GM18858 (cell line): ENCODE results near the gene ACO2.
A peak's percentile ranks its signal among the peaks of the same experiment; 100 is the strongest.
"Not testable (repeated sequence)": the region's sequence is repeated elsewhere in the genome, so short reads cannot be mapped to it uniquely, and the experiment has no call there.

ENCODE experiments used
- ATAC-seq: cut with Tn5 transposase; IDR thresholded peaks from one replicate; pipeline ENCODE4 v1.9.1; 2021; ENCODE audit not compliant: unreplicated experiment

The ACO2 gene

DNA sequence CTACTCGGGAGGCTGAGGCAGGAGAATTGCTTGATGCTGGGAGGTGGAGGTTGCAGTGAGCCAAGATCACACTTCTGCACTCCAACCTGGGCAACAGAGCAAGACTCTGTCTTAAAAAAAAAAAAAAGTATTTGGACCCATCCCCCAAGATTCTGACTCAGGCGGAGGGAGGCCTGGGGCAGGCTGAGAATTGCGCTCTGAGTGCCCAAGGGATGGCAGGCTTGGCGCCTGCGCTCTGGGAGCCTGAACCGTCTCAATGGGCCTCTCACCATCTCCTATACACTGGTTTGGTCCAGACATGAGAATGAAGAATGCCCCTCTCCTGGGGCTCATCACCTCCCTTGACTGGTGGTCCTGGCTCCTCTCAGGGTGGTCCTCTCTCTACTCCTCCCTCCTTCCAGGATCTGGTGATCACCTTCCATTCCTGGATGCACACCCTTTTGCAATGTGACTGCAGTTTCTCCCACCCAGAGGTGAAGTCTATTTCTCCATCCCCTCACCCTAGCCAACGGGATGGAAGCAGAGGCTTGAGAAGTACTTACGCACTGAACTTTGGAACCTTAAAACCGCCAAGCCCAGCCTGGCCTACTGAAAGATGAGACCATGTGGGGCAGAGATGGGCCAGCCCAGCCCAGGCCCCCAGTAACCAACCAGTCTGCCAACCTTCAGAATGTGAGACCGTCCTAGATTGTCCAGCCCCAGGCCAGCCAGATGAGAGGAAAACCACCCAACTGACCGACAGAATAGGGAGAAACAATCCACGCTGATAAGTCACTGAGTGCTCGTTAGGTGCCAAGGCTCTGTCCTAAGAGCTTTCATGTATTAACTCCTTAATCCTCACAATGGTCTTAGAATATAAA is 70.5 kb downstream of the ACO2 start:
- ATAC-seq, result no peak

DNA sequence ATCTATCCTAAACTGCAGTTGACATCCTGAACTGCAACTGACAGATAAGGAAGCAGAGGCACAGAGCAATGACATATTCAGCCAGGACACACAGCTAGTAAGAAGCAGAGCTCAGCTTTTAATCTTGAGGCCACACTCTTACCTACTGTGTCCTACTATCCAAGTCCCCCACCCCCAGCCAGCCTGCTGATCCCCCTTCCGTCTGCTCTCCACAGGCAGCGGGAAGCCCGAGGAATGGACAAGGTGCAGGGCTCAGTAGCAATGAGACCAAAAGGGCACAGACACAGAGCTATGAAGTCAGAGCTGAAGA is 71.0 kb downstream of the ACO2 start:
- no peak for ATAC-seq

DNA sequence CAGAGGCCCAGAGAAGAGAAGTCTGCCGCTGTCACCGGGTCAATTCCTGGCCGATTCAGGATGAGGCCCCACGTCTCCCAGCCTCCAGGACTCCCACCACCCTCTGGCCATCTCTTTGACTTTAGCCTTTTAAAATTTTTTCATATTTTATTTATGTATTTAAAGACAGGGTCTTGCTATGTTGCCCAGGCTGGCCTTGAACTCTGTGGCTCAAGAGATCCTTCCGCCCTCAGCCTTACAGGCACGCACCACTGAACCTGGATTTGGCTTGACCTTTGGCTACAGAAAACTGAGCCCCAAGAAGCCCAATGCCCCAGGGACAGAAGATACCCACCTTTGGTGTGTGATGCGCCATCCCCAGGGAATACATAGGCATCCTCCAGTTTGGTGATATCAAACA is 71.4 kb downstream of the ACO2 start:
- no peak for ATAC-seq

DNA sequence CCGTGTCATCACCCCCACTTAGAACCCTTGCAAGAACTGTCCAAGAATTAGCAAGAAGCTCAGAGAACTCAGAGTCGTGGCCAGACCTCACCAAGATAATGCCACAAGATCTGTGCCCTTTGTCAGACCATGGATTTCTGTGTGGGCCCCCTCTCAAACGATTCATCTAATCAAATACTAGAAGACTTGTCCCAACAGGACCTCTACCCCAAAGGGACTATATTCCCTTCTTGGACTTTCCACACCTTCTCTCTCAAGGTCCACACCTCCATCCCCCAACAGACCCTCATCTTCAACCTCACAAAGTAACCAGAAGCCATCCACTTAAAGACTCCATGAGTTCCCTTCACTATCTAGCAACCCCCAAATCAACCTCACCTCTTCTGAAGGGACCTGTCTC is 72.6 kb downstream of the ACO2 start:
- no peak for ATAC-seq

DNA sequence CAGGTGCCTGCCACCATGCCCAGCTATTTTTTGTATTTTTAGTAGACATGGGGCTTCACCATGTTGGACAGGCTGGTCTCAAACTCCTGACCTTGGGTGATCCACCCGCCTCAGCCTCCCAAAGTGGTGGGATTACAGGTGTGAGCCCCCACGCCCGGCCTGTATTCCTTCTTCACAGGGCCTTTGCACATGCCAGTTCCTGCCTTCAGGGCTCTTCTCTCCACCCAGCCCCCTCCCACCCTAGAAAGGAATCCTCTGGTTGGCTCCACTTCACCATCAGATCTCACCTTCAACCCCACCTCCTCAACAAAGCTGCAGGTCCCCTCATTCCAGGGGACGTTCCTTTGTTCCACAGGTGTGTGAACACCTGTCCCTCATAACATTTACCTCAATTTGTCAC is 73.3 kb downstream of the ACO2 start:
- no peak for ATAC-seq

DNA sequence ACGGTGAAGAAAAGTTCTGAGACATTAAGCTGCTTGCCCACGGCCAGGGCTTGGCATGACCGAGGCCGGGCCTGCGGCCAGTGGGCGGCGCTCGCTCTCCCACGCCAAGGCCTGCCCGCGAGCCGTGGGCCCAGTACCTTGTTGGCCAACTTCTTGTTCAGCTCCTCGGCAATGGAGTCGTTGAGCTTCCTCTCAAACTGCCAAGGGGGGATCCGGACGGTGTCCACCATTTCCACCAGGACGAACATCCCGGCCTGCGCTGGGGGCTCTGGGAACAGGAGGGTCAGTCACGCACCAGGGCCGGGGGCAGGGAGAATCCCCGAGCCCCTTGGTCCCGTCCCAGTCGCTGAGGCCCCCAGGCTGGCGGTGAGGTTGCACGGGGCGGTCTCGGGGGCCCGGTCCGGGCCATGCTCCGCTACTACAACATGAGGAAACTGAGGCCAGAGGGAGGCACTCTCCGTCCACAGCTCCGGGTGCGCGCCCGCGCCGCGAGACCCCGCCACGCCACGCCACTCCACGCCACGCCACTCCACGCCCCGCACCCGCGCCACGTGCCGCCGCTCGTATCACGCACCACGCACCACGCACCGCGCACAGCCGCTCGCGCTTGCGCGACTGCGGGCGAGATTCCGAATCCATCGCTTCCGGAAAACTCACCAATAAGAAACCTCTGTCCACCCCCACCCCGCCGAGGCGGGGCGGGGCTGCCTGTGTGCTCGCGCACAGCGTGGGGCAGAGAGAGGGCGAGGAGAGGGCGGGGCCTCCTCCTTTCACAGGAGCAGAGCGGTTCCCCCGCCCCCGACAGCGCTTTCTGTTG is 75.1 kb downstream of the ACO2 start, which contains the start of gene POLR3H:
Gene POLR3H, minus strand, starts transcription at position 617 of the 817 bp plus-strand sequence. Its CDS starts 369 bp downstream, at position 248.
- ATAC-seq, result peak; percentile 83

DNA sequence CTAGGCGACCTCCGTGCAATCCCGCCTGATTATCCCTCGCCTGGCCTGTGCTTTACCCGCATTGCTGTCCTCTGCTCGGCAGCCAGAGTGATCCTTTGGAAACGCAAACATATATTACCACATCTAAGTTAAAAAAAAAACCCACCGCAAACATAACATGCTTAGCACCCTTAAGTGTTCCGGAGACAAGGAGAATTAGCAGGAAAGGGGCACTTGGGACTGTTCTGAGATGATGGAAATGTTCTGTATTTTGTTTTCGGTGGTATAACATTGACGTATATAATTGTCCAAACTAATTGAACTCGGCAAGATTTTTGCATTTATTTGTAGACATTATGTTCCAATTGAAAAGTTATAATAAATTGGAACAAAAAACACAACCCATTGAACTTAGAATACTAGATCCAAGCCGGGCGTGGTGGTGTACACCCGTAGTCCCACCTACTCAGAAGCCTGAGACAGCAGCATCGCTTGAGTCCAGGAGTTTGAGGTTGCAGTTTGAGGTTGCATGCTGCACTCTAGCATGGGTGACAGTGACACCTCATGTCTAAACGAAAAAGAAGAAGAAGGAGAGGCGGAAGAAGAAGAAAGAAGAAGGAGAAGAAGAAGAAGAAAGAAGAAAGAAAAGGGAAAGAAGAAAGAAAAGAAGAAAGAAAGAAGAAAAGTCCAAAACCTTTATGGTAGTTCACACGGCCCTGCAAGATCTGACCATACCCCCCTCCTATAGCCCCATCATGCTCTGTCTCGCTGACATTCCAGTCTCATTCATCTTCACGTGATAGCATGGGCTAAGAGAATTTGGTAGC is 76.0 kb downstream of the ACO2 start:
- no peak for ATAC-seq

DNA sequence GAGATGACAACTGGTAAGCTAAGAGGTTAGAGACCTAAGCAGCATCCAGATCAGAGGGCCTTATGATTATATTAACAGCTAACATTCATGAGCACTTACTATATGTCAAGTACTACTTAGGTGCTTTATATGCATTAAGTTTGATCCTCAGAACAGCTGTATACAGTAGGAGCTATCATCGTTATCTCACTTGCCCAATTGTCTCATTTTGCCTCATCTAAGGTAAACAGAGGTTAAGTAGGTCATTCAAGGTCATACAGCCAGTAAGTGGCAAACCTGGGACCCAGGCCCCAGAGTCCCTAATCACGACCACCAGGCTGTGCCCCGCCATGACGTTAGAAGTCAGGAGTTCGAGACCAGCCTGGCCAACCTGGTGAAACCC is 79.9 kb downstream of the ACO2 start:
- ATAC-seq, result no peak

DNA sequence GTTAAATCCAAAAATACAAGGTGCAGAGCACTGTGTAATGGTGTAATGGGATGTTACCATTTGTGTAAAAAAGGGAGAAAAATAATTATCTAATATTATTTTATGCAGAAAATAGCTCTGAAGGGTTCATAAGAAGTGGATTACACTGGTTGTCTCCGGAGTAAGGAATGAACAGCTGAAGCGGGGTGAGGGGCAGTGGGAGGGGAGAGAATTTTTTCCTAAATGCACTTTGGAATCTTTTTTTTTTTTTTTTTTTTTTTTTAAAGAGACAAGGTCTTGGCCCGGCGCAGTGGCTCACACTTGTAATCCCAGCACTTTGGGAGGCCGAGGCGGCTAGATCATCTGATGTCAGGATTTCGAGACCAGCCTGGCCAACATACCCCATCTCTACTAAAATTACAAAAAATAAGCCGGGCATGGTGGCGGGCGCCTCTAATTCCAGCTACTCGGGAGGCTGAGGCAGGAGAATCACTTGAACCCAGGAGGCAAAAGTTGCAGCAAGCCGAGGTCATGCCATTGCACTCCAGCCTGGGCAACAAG is 82.1 kb downstream of the ACO2 start:
- ATAC-seq, result no peak

DNA sequence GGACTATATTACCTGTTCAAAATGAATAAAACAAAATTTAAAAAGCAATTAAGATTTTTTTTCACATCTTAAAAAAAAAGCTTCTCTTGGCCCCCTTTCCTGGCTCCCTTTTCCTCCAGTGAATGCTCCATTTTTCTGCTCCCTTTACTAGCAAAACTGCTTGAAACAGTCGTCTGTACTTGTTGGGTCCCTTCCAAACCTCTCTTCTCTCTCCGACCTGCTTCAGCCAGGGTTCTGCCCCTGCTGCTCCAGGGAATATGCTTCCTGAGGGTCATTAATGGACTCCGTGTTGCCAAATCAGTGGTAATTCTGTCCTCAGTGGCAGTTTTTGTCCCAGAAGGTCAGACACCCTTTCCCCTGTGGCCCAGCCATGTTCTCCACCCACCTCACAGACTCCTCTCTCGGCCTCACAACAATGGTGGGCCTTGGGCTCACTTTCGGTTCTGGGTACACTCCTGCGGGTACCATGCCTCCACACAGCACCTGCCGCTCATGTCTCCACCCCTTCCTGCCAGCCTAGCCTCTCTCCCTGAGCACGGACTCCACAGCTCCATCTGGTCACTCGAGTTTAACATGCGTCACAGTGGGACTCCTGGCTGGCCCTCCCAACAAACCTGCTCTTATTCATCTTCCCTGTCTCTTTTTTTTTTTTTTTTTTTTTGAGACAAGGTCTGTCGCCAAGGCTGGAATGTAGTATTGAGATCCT is 83.1 kb downstream of the ACO2 start:
- no peak for ATAC-seq

DNA sequence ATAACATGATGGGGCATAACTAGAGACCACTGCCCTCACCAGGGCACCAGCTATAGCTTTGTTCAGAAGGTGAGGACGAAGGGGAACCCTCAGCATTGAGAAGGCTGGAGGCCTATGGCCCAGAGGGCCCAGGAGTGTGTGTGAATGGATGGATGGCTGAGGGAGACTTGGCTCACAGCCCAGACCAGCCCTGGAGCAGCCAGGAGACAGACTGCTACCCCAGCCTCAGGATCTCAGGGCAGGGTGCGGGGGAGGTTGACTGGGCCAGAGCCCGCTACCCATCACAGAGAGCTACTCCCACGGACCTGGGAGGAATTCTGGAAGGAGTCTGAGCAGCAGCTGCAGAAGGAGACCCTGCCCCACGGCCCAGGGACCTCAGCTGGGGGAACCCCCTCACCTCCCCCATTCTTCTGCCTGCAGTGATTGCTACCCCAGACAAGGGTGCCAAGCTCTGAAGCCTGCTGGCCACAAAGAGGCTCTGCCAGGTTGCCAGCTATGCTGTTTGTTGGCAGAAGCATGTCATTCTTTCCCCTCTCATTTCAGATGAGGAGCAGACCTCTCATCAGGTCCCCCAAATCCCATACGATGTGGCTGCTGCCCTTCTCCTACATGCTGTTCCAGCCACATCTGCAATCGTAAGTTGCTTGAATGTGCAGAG is 86.5 kb downstream of the ACO2 start:
- no peak for ATAC-seq

DNA sequence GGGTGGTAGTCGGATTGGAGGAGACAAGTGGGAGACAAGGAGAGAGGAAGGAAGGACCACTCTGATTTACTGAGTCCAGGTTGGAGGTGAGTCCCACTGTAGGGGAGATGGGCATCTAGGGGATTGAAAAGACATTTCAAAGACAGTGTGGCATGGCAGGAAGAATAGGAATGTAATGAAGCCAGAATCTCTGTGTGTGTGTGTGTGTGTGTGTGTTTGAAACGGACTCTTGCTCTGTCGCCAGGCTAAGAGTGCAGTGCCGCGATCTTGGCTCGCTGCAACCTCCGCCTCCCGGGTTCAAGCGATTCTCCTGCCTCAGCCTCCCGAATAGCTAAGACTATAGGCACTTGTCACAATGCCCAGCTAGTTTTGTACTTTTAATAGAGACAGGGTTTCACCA is 87.6 kb downstream of the ACO2 start:
- ATAC-seq, result no peak

DNA sequence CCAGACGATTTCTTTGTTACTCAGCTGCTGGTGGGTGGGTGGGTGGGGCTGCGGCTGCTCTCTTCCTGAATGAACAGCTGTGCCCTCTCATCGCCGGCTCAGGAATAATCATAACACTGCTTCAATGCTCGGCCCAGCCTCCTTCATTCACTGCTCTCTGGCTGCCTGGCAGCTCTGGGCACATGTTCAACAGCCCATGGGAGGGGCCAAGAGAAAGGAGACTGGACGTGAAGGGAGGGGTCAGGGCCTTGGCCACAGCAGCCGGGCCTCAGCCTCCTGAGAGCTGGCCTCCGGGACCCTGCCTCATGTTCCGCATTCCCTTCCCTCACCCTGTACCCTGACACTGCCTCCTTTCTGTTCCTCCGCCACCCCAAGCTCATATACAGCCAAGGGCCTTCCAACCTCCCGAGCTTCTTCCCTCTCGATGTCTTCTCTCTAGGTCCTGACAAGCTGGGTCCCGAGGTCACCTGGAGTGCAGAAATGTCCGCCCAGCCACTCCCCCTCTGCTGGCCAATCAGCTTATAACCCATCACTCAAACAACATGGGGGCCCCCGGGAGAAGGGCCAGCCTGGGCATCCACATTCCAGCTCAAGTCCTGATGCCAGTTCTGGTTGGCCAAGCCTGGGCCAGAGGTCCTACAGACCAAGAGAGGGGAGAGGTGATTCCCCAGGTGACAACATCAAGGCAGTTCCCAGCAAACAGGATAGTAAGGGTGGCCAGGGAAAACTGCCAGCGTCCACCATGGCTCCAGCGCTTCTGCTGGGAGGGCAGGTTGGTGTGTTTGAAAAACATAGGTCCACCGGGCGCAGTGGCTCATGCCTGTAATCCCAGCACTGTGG is 88.7 kb downstream of the ACO2 start:
- no peak for ATAC-seq

DNA sequence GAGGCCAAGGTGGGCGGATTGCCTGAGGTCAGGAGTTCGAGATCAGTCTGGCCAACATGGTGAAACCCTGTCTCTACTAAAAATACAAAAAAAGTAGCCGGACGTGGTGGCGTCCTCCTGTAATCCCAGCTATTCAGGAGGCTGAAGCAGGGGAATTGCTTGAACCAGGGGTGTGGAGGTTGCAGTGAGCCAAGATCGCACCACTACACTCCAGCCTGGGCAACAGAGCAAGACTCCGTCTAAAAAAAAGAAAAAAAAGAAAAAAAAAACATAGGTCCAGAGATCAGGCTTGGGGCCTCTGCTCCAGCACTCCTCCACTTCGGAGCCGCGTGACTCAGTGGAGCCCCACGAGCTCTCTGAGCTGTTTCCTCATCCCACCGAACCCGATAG is 89.3 kb downstream of the ACO2 start:
- ATAC-seq, result not testable (repeated sequence)

DNA sequence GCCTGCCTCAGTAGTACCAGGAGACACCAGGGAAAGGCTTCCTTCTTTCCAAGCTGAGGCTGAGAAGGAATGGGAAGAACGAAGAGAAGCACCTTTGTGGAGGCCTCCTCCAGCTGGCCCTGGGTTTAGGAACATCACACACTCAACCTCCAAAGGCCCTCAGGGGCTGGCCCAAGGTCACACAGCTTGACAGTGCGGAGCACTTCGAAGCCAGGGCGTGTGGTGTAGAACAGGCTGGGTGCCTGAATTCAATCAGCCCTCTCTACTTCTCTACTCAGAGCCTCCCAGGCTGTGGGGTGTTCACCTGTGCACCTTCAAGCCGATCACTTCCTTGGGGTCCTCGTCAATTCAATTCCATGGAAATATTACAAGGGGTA is 91.2 kb downstream of the ACO2 start:
- no peak for ATAC-seq

DNA sequence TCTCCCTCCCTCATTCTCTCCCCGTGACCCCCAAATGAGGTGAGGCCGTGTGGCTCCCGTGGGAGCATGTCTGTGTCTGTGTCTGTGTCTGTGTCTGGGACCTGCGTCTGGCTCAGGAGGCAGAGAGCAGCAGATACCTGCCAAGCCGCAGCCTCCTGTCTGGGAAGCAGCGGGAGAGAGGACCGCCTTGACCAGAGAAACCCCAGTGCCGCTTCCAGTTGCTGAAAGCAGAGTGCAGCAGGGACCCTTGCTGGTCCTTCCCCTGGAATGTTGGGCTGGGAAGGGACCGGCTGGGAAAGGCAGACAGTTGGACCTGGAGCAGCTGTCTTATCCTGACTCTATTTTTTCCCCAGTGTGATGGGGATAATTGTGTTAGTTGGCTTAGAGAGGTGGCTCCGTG is 92.4 kb downstream of the ACO2 start:
- no peak for ATAC-seq

DNA sequence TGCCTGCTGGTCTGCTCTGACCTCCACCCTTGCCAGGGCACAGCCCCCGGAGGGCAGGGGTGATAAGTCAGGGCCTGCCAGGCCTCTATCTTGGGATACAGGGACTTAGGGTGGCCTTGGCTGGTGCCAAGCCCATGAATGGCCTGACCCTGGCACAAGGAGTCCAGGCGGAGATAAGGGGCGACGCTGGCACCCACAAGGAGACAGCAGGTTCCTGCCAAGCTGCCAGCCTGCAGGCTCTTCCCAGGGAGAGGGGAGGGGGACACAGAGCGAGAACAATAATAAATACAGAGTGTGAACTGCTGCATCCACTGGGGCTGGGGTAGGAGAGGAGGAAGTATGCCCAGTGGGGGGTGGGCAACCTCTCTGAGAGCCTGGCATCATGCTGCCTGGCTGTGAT is 92.9 kb downstream of the ACO2 start:
- no peak for ATAC-seq

DNA sequence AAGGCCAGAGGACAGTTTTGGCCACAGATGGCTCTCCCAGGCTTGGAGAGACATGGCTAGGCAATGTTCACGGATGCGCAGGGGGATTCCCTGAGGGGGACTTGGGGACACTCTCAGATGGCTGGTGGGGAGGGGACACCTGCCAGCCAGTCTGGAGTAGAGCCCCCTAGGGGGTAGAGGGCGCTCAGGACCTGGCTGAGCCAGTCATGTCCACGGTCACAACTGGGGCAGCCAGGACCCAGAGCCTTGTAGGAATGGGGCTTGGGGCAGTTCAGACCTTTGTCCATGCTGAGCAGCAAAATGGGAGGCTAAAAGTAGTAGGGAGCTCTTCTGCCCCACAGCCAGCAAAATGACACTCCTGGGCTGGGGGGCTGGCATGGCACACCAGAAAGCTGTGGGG is 93.5 kb downstream of the ACO2 start:
- ATAC-seq, result no peak

DNA sequence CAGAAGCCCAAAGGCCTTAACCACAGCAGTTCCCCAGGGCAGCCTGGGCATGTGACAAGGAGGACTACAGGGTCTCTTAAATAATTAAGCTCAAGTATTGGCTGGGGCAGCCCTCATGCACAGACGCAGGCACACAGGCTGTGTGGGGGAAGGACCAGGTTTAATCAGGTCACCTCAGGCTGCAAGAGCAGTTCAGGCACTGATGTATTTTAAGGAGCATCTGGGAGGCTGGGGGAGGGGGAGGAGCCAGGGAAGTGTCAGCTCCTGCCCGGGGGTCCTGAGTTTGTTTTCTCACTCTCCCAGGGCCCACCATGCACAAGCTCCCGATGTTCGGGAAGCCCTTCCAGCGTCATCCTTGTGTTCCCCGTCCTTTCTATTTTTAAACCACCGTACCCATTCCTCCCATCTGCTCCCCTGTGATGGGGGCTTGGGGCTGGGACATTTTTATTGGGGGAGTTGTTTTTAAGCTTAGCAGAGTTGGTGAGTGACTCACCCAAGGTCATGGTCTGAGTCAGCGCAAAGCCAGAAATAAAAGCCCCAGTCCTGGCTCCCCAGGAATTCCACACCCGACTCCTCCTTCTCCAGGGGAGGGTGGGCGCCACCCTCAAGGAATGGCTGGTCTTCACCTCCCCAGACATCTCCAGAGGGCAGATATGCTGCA is 94.3 kb downstream of the ACO2 start:
- ATAC-seq, result no peak
